KMS-11 (cell line): Measurements from ENCODE around the gene APCDD1L.
"Not testable (repeated sequence)": the region's sequence is repeated elsewhere in the genome, so short reads cannot be mapped to it uniquely, and the experiment has no call there.

ENCODE experiments used
- H2AFZ ChIP-seq: fragments of 200-600 bp; sonication (generic); 2 replicates; pipeline ENCODE4 v1.6.1; 2016; ENCODE audit warnings: antibody characterized with exemption, mixed run types, low read depth
- H3K27ac ChIP-seq: fragments of 200-600 bp; sonication (generic); 2 replicates; pipeline ENCODE4 v1.6.1; 2016; ENCODE audit warnings: mild to moderate bottlenecking, mixed run types
- H3K27me3 ChIP-seq: fragments of 200-600 bp; sonication (generic); 2 replicates; pipeline ENCODE4 v1.6.1; 2017; ENCODE audit warnings: mild to moderate bottlenecking, low read depth, mixed run types, moderate library complexity; ENCODE audit not compliant: insufficient read depth
- H3K36me3 ChIP-seq: fragments of 200-600 bp; sonication (generic); 2 replicates; pipeline ENCODE4 v1.6.1; 2017; ENCODE audit warnings: mild to moderate bottlenecking, mixed run types; ENCODE audit not compliant: insufficient read depth
- H3K4me1 ChIP-seq: fragments of 200-600 bp; sonication (generic); 2 replicates; pipeline ENCODE4 v1.6.1; 2016; ENCODE audit warnings: mild to moderate bottlenecking, low read depth, mixed run types; ENCODE audit not compliant: poor library complexity, severe bottlenecking
- H3K4me2 ChIP-seq: fragments of 200-600 bp; sonication (generic); 2 replicates; pipeline ENCODE4 v1.7.0; 2016; ENCODE audit warnings: mild to moderate bottlenecking, mixed run types
- H3K4me3 ChIP-seq: fragments of 200-600 bp; sonication (generic); IDR thresholded peaks from 2 replicates; pipeline ENCODE4 v1.6.1; 2017; ENCODE audit warnings: low read depth, low read length, mixed read lengths; ENCODE audit not compliant: insufficient read depth
- H3K79me2 ChIP-seq: fragments of 200-600 bp; sonication (generic); 2 replicates; pipeline ENCODE4 v1.6.1; 2016; ENCODE audit warnings: low read depth, mixed run types; ENCODE audit not compliant: insufficient read depth
- H3K9ac ChIP-seq: fragments of 200-600 bp; sonication (generic); 2 replicates; pipeline ENCODE4 v1.6.1; 2016; ENCODE audit warnings: mild to moderate bottlenecking, mixed run types
- H4K20me1 ChIP-seq: fragments of 200-600 bp; sonication (generic); 2 replicates; pipeline ENCODE4 v1.6.1; 2016; ENCODE audit warnings: mild to moderate bottlenecking, mixed run types; ENCODE audit not compliant: insufficient read depth
- CTCF ChIP-seq: fragments of 200-600 bp; sonication (generic); conservative IDR thresholded peaks from 2 replicates; pipeline ENCODE4 v1.6.1; 2017; ENCODE audit warnings: low read depth, mild to moderate bottlenecking, antibody characterized with exemption, low read length, moderate library complexity, mixed read lengths

The APCDD1L gene

GRCh38 chr20:58510921-58511320, 4.3 kb downstream of the APCDD1L start:
- no peak overlapping the region for H3K4me2 ChIP-seq
- no peaks in the 10 kb centered on the region for H4K20me1 ChIP-seq
- H3K27me3 ChIP-seq = peaks cover 6% of the 10 kb centered on the region
- H3K4me3 ChIP-seq = no peak overlapping the region
- no peak overlapping the region for H3K27ac ChIP-seq
- no peaks in the 10 kb centered on the region for H3K4me1 ChIP-seq
- no peaks in the 10 kb centered on the region for H3K36me3 ChIP-seq
- no peak for TF ChIP-seq CTCF
- no peaks in the 10 kb centered on the region for H3K79me2 ChIP-seq
- H2AFZ ChIP-seq = no peak overlapping the region
- no peak overlapping the region for H3K9ac ChIP-seq

GRCh38 chr20:58508762-58509395, 6.3 kb downstream of the APCDD1L start:
- H3K4me1 ChIP-seq = no peaks in the 10 kb centered on the region
- H3K27ac ChIP-seq = no peak overlapping the region
- H3K27me3 ChIP-seq = no peaks in the 10 kb centered on the region; the same call in 1 of the 2 replicates
- H3K79me2 ChIP-seq = no peaks in the 10 kb centered on the region
- no peaks in the 10 kb centered on the region for H4K20me1 ChIP-seq
- no peak overlapping the region for H3K9ac ChIP-seq
- H2AFZ ChIP-seq = no peak overlapping the region
- no peak overlapping the region for H3K4me2 ChIP-seq
- no peaks in the 10 kb centered on the region for H3K36me3 ChIP-seq
- H3K4me3 ChIP-seq = no peak overlapping the region
- TF ChIP-seq CTCF = no peak

GRCh38 chr20:58506999-58507398, 8.2 kb downstream of the APCDD1L start:
- not testable (repeated sequence) for H3K4me2 ChIP-seq

GRCh38 chr20:58504566-58504965, 10.6 kb downstream of the APCDD1L start:
- no peak for TF ChIP-seq CTCF
- no peaks in the 10 kb centered on the region for H4K20me1 ChIP-seq
- H3K79me2 ChIP-seq = no peaks in the 10 kb centered on the region
- H3K4me1 ChIP-seq = no peaks in the 10 kb centered on the region
- H3K27me3 ChIP-seq = no peaks in the 10 kb centered on the region; the same call in 1 of the 2 replicates
- H2AFZ ChIP-seq = no peak overlapping the region
- H3K4me3 ChIP-seq = no peak overlapping the region
- no peak overlapping the region for H3K9ac ChIP-seq
- no peak overlapping the region for H3K27ac ChIP-seq
- H3K36me3 ChIP-seq = no peaks in the 10 kb centered on the region
- no peak overlapping the region for H3K4me2 ChIP-seq

More at GRCh38 chr20:58506999-58507398, 8.2 kb downstream of the APCDD1L start:
- not testable (repeated sequence) for H3K4me3 ChIP-seq, H3K27me3 ChIP-seq, H2AFZ ChIP-seq, H3K9ac ChIP-seq, H4K20me1 ChIP-seq, H3K79me2 ChIP-seq, H3K27ac ChIP-seq, H3K4me1 ChIP-seq, H3K36me3 ChIP-seq

GRCh38 chr20:58503668-58504067, 11.5 kb downstream of the APCDD1L start:
- H3K79me2 ChIP-seq = no peaks in the 10 kb centered on the region
- no peak overlapping the region for H3K4me3 ChIP-seq
- H3K4me1 ChIP-seq = no peaks in the 10 kb centered on the region
- no peaks in the 10 kb centered on the region for H4K20me1 ChIP-seq
- H2AFZ ChIP-seq = no peak overlapping the region
- H3K27me3 ChIP-seq = no peaks in the 10 kb centered on the region; the same call in 1 of the 2 replicates
- H3K4me2 ChIP-seq = no peak overlapping the region
- no peaks in the 10 kb centered on the region for H3K36me3 ChIP-seq
- TF ChIP-seq CTCF = no peak
- no peak overlapping the region for H3K9ac ChIP-seq
- H3K27ac ChIP-seq = no peak overlapping the region
